Tibial nerve (tissue), 4 donors: ENCODE measurements around the gene FPGS.

Source experiments
- EP300 ChIP-seq, 2 donors: sonication (generic); formaldehyde crosslinking; IDR thresholded peaks; one replicate each; pipeline ENCODE4 v1.6.1; 2017; ENCODE audit warnings: antibody characterized with exemption in 2 of 2, mild to moderate bottlenecking in 1 of 2
- TF ChIP-seq, protein P1 (sequence below), 5 experiments: fragments of 200-600 bp in 3 of 5; fragments of 450-650 bp in 2 of 5; sonication (generic) in 3 of 5; IDR thresholded peaks; one replicate each; pipeline ENCODE4 v1.5.1; 2016 to 2019; ENCODE audit warnings: antibody characterized with exemption in 5 of 5, mild to moderate bottlenecking in 3 of 5, moderate library complexity in 2 of 5

DNA sequence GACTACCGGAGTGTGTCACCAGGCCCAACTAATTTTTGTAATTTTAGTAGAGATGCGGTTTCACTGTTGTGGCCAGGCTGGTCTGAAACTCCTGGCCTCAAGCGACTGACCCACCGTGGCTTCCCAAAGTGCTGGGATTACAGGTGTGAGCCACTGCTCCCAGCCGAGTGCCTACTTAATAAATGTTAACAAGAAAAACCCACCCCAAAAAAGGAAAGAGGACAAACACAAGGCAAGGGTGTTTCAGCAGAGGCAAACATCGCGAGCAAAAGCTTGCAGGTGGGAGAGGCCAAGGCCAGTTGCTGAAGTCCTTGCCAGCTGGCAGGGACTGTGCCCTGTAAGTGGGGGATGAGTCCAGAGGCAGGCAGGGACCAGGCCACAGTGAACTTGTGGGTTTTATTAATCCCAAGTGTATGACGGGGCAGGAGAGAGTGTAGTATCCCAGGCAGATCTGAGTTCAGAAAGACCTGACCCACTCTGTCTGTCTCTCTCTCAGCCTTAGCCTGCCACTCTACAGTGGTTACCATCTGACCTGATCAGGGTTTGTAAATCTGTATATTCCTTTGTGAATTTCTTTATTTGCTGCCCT, 6.4 kb upstream of the FPGS start:
- TF ChIP-seq, protein P1, sequence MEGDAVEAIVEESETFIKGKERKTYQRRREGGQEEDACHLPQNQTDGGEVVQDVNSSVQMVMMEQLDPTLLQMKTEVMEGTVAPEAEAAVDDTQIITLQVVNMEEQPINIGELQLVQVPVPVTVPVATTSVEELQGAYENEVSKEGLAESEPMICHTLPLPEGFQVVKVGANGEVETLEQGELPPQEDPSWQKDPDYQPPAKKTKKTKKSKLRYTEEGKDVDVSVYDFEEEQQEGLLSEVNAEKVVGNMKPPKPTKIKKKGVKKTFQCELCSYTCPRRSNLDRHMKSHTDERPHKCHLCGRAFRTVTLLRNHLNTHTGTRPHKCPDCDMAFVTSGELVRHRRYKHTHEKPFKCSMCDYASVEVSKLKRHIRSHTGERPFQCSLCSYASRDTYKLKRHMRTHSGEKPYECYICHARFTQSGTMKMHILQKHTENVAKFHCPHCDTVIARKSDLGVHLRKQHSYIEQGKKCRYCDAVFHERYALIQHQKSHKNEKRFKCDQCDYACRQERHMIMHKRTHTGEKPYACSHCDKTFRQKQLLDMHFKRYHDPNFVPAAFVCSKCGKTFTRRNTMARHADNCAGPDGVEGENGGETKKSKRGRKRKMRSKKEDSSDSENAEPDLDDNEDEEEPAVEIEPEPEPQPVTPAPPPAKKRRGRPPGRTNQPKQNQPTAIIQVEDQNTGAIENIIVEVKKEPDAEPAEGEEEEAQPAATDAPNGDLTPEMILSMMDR (IDR thresholded peaks at IDR 0.05) = no peak
- no peak for TF ChIP-seq EP300 (IDR thresholded peaks at IDR 0.05)
